Natural killer cell (primary cell): ENCODE results near the gene TMOD3. TPM values are rescaled to one million over a fixed set of nuclear protein-coding genes. Genes with fewer than 3 reads are reported as not detected.

Experiments
- ATAC-seq, 3 donors: fragments of 150-1000 bp in 2 of 3; fragments of 200-7000 bp in 1 of 3; cut with Tn5 transposase; 1 replicate in 1 of 3; 2 replicates in 2 of 3; pipeline ENCODE4 v1.10.0; 2021; ENCODE audit warnings: mild to moderate bottlenecking in 2 of 3, moderate library complexity in 2 of 3
- DNase-seq, 2 donors: peaks; one replicate each; pipeline versions ENCODE4 v3.0.0 to v3.0.0-alpha.2; 2013 to 2021; ENCODE audit warnings: mixed read lengths in 1 of 2
- H3K27ac ChIP-seq: one replicate; pipeline ENCODE4 v1.5.1; 2013; ENCODE audit warnings: mild to moderate bottlenecking, low read length
- H3K27me3 ChIP-seq: one replicate; pipeline ENCODE4 v1.6.1; 2013; ENCODE audit warnings: low read length; ENCODE audit not compliant: control insufficient read depth, insufficient read depth
- H3K36me3 ChIP-seq: one replicate; pipeline ENCODE4 v1.6.1; 2013; ENCODE audit warnings: low read length; ENCODE audit not compliant: control insufficient read depth, insufficient read depth
- H3K4me1 ChIP-seq: one replicate; pipeline ENCODE4 v1.6.1; 2013; ENCODE audit warnings: low read length; ENCODE audit not compliant: control insufficient read depth, insufficient read depth
- H3K4me3 ChIP-seq: one replicate; pipeline ENCODE4 v1.5.1; 2013; ENCODE audit warnings: low read length
- H3K9me3 ChIP-seq: one replicate; pipeline ENCODE4 v1.6.1; 2013; ENCODE audit warnings: low read length; ENCODE audit not compliant: control insufficient read depth, insufficient read depth
- H3K27ac Mint-ChIP-seq, 2 donors: one replicate each; pipeline ENCODE4 v1.8.0; 2022; ENCODE audit warnings: mild to moderate bottlenecking in 2 of 2, mixed read lengths in 2 of 2, moderate library complexity in 1 of 2
- H3K27me3 Mint-ChIP-seq, 2 donors: one replicate each; pipeline ENCODE4 v1.8.0; 2022; ENCODE audit warnings: low read depth in 2 of 2, mixed read lengths in 2 of 2
- H3K36me3 Mint-ChIP-seq: one replicate; pipeline ENCODE4 v1.8.0; 2022; ENCODE audit warnings: mixed read lengths
- H3K4me1 Mint-ChIP-seq, 2 donors: one replicate each; pipeline ENCODE4 v1.8.0; 2022; ENCODE audit warnings: mixed read lengths in 2 of 2
- H3K4me3 Mint-ChIP-seq: one replicate; pipeline ENCODE4 v1.8.0; 2022; ENCODE audit warnings: mild to moderate bottlenecking, moderate library complexity, mixed read lengths
- H3K9me3 Mint-ChIP-seq, 2 donors: one replicate each; pipeline ENCODE4 v1.8.0; 2022; ENCODE audit warnings: mixed read lengths in 2 of 2
- WGBS: methylation state at CpG from one replicate; pipeline ENCODE4 v1.1.7; 2013; ENCODE audit warnings: missing lambda C conversion rate; ENCODE audit not compliant: insufficient coverage; 5-methylcytosine and 5-hydroxymethylcytosine counted together
- intact Hi-C: fragments of 100-400 bp; cut with micrococcal nuclease; formaldehyde crosslinking; loops from one replicate; pipeline ENCODE4 v1.14.2; 2022
- total RNA-seq, 4 donors: library from RNA; stranded (reverse); fragments of 120-200 nt in 1 of 4; gene quantifications; one replicate each; pipeline versions ENCODE4 v1.2.3 to v1.2.4, GENCODE V29; 2013 to 2022
- TF ChIP-seq, protein P1 (sequence below): fragments of 200-600 bp; IDR thresholded peaks from one replicate; pipeline ENCODE4 v1.8.0; 2022; ENCODE audit warnings: antibody characterized with exemption

TMOD3 gene
- total RNA-seq, 3 donors from 2014 or later (not counting 1 experiment from before 2014, with no cell fraction given): 56.5 to 72.3 (median 69.4) TPM

DNA sequence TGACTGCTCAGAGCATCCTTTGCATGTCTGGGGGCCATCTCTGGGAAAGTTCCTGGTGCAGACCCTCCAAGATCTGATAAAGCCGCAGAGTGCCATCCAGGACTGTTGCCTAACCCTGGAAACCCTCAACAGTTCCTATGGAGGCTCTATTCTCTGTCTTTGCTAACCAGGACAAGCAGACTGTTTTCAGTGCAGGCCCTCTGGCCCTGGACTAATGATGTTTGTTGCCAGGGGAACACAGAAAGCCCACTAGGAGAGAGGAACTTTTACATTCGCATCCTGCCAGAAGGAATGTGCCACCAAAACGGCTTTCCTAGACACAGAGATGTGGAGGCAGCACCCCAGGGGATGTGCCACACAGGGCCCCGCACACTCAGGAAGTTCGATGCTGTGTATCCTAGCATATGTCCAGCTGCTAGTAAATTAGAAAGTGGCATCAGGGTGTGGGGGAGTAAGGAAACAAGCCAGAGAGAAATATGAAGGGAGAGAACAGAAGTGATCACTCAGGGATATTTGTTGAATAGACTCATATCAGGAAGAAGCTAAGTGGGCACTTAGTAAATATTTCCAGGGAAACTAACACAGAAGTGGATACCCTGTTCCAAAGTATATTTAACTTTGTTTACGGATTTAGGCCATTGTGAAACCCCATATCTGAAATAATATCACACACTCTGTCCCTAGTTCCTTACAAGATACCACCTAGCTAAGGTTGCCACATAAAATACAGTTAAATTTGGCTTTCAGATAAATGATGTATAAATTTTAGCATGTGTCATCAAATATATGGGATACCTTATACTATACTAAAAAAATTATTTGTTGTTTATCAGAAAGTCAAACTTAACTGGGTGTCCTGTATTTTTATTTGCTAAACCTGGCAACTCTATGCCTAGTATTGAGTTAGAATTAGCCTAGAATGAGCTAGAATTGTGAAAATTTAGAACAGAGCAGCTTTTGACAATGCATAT lies 29.9 kb upstream of the TMOD3 start:
- Histone ChIP-seq H3K27me3 (no peaks in the 10 kb centered on the region), H3K9me3 (no peaks in the 10 kb centered on the region), H3K36me3 (peaks cover 4% of the 10 kb centered on the region), H3K4me1 (no peaks in the 10 kb centered on the region), H3K4me3 (no peak overlapping the region), H3K27ac (no peak overlapping the region)
- no peaks in the 10 kb centered on the region for H3K27me3 Mint-ChIP-seq
- TF ChIP-seq, protein P1, sequence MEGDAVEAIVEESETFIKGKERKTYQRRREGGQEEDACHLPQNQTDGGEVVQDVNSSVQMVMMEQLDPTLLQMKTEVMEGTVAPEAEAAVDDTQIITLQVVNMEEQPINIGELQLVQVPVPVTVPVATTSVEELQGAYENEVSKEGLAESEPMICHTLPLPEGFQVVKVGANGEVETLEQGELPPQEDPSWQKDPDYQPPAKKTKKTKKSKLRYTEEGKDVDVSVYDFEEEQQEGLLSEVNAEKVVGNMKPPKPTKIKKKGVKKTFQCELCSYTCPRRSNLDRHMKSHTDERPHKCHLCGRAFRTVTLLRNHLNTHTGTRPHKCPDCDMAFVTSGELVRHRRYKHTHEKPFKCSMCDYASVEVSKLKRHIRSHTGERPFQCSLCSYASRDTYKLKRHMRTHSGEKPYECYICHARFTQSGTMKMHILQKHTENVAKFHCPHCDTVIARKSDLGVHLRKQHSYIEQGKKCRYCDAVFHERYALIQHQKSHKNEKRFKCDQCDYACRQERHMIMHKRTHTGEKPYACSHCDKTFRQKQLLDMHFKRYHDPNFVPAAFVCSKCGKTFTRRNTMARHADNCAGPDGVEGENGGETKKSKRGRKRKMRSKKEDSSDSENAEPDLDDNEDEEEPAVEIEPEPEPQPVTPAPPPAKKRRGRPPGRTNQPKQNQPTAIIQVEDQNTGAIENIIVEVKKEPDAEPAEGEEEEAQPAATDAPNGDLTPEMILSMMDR: no peak
- H3K36me3 Mint-ChIP-seq: no peaks in the 10 kb centered on the region
- WGBS: 86% methylated on average over 6 of the region's 6 CpGs
- ATAC-seq (no peak), DNase-seq (no peak)
- intact Hi-C loops: no loop called here
- no peak overlapping the region for H3K4me3 Mint-ChIP-seq
- no peaks in the 10 kb centered on the region for H3K9me3 Mint-ChIP-seq
- H3K27ac Mint-ChIP-seq: no peak overlapping the region
- H3K4me1 Mint-ChIP-seq: no peaks in the 10 kb centered on the region

DNA sequence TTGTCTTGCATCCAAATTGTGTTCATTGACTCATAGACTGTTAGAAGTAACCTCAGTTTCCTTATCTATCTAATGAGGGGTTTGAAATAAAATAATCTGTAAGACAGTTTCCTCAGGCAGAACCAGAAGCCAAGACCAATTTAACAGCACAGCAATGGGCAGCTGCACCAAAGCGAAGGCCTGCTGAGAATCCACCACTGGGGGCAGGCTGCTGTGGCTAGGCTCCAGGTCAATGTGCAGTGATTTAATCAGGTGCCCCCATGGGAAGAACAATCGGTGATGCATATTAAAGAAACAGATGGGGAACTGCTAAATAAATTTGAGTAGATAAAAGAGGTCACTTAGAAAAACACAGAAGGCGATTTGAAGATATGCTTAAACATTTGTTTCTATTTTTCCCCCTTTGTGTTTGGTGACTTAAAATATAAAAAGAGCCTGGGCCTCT lies 28.0 kb upstream of the TMOD3 start:
- Mint-ChIP-seq H3K4me1 (no peaks in the 10 kb centered on the region), H3K36me3 (no peaks in the 10 kb centered on the region), H3K4me3 (no peak overlapping the region), H3K27ac (no peak overlapping the region), H3K9me3 (no peaks in the 10 kb centered on the region), H3K27me3 (no peaks in the 10 kb centered on the region)
- no peaks in the 10 kb centered on the region for H3K4me1 ChIP-seq
- ATAC-seq (peak in 1 of 3 donors; percentile 30), DNase-seq (peak in 1 of 2 donors; percentile 9)
- intact Hi-C loops: no loop called here
- 80% methylated on average over 2 of the region's 3 CpGs for WGBS
- peaks cover 4% of the 10 kb centered on the region for H3K36me3 ChIP-seq
- no peak overlapping the region for H3K27ac ChIP-seq
- H3K9me3 ChIP-seq: no peaks in the 10 kb centered on the region
- no peak overlapping the region for H3K4me3 ChIP-seq
- no peaks in the 10 kb centered on the region for H3K27me3 ChIP-seq
- TF ChIP-seq, protein P1: no peak

DNA sequence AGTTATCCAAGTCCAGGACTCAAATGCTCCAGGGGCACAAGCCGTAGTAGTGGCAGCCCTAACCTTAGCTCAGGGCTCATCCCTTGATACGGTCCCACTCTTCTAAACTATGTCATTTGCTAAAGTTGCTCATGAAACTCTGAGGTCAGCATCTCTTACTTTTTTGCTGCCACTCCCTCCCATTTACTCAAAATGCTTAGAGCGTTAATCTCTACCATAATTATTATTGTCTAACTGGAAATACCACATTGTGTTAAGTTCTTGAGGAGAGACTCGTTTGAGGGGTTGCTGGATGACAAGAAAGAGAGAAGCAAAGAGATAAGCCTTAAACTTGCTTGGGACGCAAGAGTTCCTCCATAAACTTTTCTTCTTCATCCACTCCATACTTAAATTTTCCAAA lies 26.9 kb upstream of the TMOD3 start:
- 98% methylated on average over 2 of the region's 5 CpGs for WGBS

More for the DNA sequence above, 26.9 kb upstream of the TMOD3 start:
- Mint-ChIP-seq H3K9me3 (no peaks in the 10 kb centered on the region), H3K27ac (no peak overlapping the region), H3K36me3 (no peaks in the 10 kb centered on the region), H3K4me3 (no peak overlapping the region), H3K27me3 (no peaks in the 10 kb centered on the region), H3K4me1 (no peaks in the 10 kb centered on the region)
- intact Hi-C loops: no loop called here
- DNase-seq: no peak
- TF ChIP-seq, protein P1: no peak
- no peaks in the 10 kb centered on the region for H3K9me3 ChIP-seq
- H3K4me3 ChIP-seq: no peak overlapping the region
- peaks cover 4% of the 10 kb centered on the region for H3K36me3 ChIP-seq
- no peaks in the 10 kb centered on the region for H3K4me1 ChIP-seq
- H3K27ac ChIP-seq: no peak overlapping the region
- ATAC-seq: no peak
- H3K27me3 ChIP-seq: no peaks in the 10 kb centered on the region
